Activated CD8-positive, alpha-beta T cell treated with anti-CD3 and anti-CD28 coated beads for 36 hours (primary cell): ENCODE measurements around the gene FETUB. TPM values are rescaled to one million over a fixed set of nuclear protein-coding genes. Genes with fewer than 3 reads are reported as not detected.
A peak's percentile ranks its signal among the peaks of the same experiment; 100 is the strongest.

Experiments
- ATAC-seq: fragments of 200-7000 bp; cut with Tn5 transposase; one replicate; pipeline ENCODE4 v1.10.0; 2021; ENCODE audit warnings: mild to moderate bottlenecking, moderate library complexity
- CTCF ChIA-PET: fragments of 350-600 bp; sonication (Branson Sonifier 250); formaldehyde crosslinking; loops from one replicate; lab custom pipeline; 2021; ENCODE audit warnings: antibody characterized with exemption; lab: Charles Lee
- POLR2A ChIA-PET: fragments of 350-600 bp; sonication (Branson Sonifier 250); formaldehyde crosslinking; loops from one replicate; lab custom pipeline; 2021; ENCODE audit warnings: antibody characterized with exemption; lab: Charles Lee
- DNase-seq: peaks from one replicate; pipeline ENCODE4 v3.0.0-alpha.2; 2020
- H3K27ac Mint-ChIP-seq: one replicate; pipeline ENCODE4 v1.8.0; 2021; ENCODE audit warnings: mild to moderate bottlenecking, mixed read lengths
- H3K27me3 Mint-ChIP-seq: one replicate; pipeline ENCODE4 v1.8.0; 2021; ENCODE audit warnings: mixed read lengths
- H3K36me3 Mint-ChIP-seq: one replicate; pipeline ENCODE4 v1.8.0; 2021; ENCODE audit warnings: low read depth, mixed read lengths
- H3K4me1 Mint-ChIP-seq: one replicate; pipeline ENCODE4 v1.8.0; 2021; ENCODE audit warnings: low read depth, mixed read lengths
- H3K4me3 Mint-ChIP-seq: one replicate; pipeline ENCODE4 v1.8.0; 2021; ENCODE audit warnings: mild to moderate bottlenecking, moderate library complexity, mixed read lengths
- H3K9me3 Mint-ChIP-seq: one replicate; pipeline ENCODE4 v1.8.0; 2021; ENCODE audit warnings: mixed read lengths
- CTCF ChIP-seq: fragments of 200-600 bp; IDR thresholded peaks from one replicate; pipeline ENCODE4 v1.8.0; 2022; ENCODE audit warnings: antibody characterized with exemption, mild to moderate bottlenecking
- intact Hi-C: fragments of 100-400 bp; cut with micrococcal nuclease; formaldehyde crosslinking; loops from one replicate; pipeline ENCODE4 v1.10.0; 2022
- total RNA-seq, 2 experiments: library from RNA; stranded (reverse); gene quantifications; one replicate each; pipeline ENCODE4 v1.2.3, GENCODE V29; 2021

Gene FETUB
- total RNA-seq, 2 experiments from 2014 or later: not detected

DNA sequence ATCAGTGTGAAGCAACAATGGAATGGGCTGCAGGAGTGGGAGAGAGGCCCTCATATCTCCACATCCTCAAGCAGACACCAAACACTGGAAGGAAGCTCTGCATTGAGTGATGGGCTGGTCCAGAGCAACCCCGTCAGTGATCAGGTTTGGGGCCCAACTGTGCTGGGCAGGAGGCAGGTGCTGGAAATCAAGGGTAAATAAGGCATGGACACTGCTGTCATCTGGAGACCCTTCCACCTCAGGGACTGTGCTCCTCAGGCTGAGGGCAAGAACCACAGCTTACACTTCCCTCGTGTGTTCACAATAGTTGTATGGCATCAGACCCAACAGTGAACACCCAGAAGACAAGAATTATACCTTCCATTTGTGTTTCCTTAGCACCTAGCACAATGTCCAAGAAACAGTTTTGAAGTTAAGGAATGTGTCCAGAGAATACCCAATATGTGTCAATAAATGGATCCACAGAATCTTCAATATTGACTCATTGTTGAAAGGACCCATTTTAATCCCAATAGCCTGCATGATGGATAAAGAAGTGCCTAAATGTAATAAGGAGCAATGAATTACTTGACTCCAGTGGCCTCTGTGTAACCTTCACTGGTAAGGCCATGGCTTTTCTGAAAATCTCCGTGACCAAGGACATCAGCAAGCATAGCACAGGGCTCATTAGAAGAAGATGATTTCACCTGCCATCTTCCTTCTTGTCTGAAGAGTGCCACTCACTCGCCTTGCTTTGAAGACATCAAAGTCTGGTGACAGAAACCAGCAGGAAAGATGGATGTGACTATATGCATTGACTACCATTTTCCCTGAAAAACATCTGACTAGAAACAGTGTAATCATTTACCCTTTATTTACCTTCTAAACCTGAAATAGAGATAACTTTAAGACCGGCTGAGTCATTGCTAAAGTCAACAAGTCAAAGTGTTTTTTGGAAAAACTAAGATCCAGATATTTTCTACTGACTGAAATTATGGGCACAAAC is 34.3 kb upstream of the FETUB start:
- no peaks in the 10 kb centered on the region for H3K27me3 Mint-ChIP-seq
- ATAC-seq (no peak), DNase-seq (no peak)
- no peak for TF ChIP-seq CTCF
- intact Hi-C loops: no loop called here
- H3K36me3 Mint-ChIP-seq: no peaks in the 10 kb centered on the region
- H3K4me3 Mint-ChIP-seq: no peak overlapping the region
- no peaks in the 10 kb centered on the region for H3K9me3 Mint-ChIP-seq
- ChIA-PET CTCF (interaction anchor here (1.1 to 17.4 kb wide), 2 partner anchors 10 to 216 kb away, joined by 4 to 185 read pairs; no protein-coding TSS in a partner anchor), POLR2A (interaction anchor here (1.0 kb wide), 1 partner anchor 11 kb away, joined by 3 read pairs; no protein-coding TSS in a partner anchor)
- no peak overlapping the region for H3K27ac Mint-ChIP-seq
- no peaks in the 10 kb centered on the region for H3K4me1 Mint-ChIP-seq

DNA sequence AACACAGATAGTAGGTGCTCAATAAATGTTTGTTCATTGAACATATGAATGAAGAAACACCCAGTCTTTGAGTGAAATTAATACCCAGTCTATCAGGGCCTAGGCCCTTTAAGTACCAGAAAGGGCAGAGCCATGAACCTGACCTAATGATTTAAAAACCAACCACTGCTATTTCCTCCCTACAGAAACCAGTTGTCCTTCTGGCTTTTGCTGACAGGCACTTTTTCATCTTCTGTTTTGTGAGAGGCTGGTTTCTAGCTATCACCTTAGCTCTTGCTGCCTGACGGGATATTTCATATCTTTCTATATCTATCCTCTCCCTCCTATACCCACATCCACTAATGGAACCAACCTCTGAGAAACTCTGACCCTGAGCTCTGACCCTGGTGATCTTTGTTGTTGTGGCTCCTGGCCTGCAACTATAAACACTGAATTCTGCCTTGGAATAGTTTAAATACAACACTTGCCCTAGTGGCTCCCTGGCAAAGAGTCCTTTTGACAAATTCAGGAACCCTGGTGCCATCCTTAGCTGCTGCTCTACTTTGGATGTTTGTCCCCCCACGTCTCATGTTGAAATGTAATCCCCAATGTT is 31.5 kb upstream of the FETUB start:
- Mint-ChIP-seq H3K27ac (no peak overlapping the region), H3K36me3 (no peaks in the 10 kb centered on the region), H3K9me3 (no peaks in the 10 kb centered on the region), H3K27me3 (peaks cover 7% of the 10 kb centered on the region), H3K4me1 (no peaks in the 10 kb centered on the region), H3K4me3 (no peak overlapping the region)
- CTCF ChIA-PET: interaction anchor here (0.9 to 2.2 kb wide), 5 partner anchors 8 to 665 kb away, joined by 3 to 12 read pairs (median 4); no protein-coding TSS in a partner anchor
- no peak for TF ChIP-seq CTCF
- ATAC-seq (no peak), DNase-seq (no peak)
- POLR2A ChIA-PET: interaction anchor here (1.0 to 1.5 kb wide), 4 partner anchors 17 to 175 kb away, joined by 3 to 5 read pairs (median 4); partner anchors contain the start of gene EIF4A2
- intact Hi-C loops: no loop called here

DNA sequence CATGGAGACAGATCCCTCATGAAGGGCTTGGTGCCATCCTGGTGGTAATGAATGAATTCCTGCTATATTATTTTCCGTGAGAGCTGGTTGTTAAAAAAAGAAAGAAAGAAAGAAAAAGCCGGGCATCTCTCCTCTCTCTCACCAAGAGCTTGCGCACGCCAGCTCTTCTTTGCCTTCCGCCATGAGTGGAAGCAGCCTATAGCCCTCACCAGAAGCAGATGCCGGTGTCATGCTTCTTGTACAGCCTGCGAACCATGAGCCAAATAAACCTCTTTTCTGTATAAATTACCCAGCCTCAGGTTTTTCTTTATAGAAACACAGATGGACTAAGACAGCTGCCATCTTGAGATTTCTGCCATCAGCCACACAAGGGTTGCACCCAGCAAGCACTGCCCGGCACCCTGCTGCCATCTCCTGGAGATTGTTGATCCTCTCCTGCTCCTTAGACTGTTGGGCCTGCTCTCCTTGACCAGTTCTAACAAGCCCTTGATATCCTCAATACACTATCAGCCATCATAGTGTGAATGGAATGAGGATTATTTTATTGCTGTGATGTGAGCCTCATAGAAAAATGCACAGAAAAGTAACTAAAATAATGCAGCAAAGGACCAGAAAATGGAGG is 30.8 kb upstream of the FETUB start:
- ChIA-PET CTCF (interaction anchor here (0.7 to 2.2 kb wide), 7 partner anchors 7 to 666 kb away, joined by 3 to 12 read pairs (median 4); no protein-coding TSS in a partner anchor), POLR2A (interaction anchor here (1.1 to 1.5 kb wide), 2 partner anchors 19 to 174 kb away, joined by 3 to 4 read pairs; partner anchors contain the start of gene EIF4A2)
- Mint-ChIP-seq H3K4me1 (peaks cover 1% of the 10 kb centered on the region), H3K36me3 (no peaks in the 10 kb centered on the region), H3K4me3 (no peak overlapping the region), H3K27ac (no peak overlapping the region), H3K9me3 (no peaks in the 10 kb centered on the region), H3K27me3 (peaks cover 8% of the 10 kb centered on the region)
- ATAC-seq (no peak), DNase-seq (peak; percentile 23)
- intact Hi-C loops: no loop called here
- TF ChIP-seq CTCF: no peak

DNA sequence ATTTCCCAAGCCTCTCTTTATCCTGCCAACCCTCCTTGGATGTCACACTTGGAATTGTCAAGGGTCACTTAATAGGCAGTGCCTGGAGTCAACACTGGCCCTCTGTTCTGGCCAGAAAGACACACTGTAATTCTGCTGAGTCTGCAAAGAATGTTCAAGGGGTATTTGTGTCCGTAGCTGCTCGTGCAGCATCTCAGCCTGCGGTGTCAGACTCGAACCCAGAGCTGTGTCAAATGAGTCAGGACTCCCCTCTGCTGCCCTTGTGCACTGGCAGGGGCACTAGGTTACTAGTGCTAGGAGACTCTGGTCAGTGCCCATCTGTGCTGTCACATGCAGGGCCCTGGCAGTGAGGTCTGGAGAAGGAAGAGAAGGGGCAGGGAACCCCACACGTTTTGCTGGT is 28.1 kb upstream of the FETUB start:
- Mint-ChIP-seq H3K9me3 (no peaks in the 10 kb centered on the region), H3K4me1 (peaks cover 18% of the 10 kb centered on the region), H3K4me3 (no peak overlapping the region), H3K27ac (no peak overlapping the region), H3K36me3 (no peaks in the 10 kb centered on the region), H3K27me3 (peaks cover 15% of the 10 kb centered on the region)
- ChIA-PET CTCF (interaction anchor here (0.6 to 1.4 kb wide), 4 partner anchors 21 to 629 kb away, joined by 3 read pairs; no protein-coding TSS in a partner anchor), POLR2A (interaction anchor here (7.2 kb wide), 1 partner anchor 172 kb away, joined by 65 read pairs; the partner anchor contains the start of gene EIF4A2)
- ATAC-seq (no peak), DNase-seq (no peak)
- intact Hi-C loops: no loop called here
- TF ChIP-seq CTCF: no peak
